ENCODE measurements around the gene INPP4A.

- TF ChIP-seq POLR2AphosphoS5 (IDR thresholded peaks at IDR 0.05) = no peak
- no peak for TF ChIP-seq CTCF (IDR thresholded peaks at IDR 0.05)
These were observed 132.1 kb downstream of the INPP4A start for GRCh38 chr2:98576666-98577312.
